Measurements from ENCODE around the gene OGFOD1.

DNA sequence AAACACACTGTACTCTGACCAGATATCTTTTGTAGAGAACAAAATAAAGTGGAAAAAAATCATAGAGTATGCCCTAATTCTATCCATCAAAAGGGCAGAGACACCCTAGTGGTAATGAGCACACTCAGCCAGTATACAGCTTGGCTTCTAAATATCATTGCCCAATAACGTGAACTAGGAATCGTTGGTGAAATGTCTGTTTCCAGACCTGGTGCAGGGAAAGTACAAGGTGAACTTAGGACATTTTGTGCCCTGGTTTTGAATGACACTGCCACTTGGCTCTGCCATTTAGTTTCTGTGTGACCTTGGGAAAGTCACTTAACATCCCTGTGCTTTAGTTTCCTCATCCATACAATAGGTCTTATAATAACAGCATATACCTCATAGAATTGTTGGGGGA lies 39.7 kb upstream of the OGFOD1 start:
- TF ChIP-seq, protein P1, sequence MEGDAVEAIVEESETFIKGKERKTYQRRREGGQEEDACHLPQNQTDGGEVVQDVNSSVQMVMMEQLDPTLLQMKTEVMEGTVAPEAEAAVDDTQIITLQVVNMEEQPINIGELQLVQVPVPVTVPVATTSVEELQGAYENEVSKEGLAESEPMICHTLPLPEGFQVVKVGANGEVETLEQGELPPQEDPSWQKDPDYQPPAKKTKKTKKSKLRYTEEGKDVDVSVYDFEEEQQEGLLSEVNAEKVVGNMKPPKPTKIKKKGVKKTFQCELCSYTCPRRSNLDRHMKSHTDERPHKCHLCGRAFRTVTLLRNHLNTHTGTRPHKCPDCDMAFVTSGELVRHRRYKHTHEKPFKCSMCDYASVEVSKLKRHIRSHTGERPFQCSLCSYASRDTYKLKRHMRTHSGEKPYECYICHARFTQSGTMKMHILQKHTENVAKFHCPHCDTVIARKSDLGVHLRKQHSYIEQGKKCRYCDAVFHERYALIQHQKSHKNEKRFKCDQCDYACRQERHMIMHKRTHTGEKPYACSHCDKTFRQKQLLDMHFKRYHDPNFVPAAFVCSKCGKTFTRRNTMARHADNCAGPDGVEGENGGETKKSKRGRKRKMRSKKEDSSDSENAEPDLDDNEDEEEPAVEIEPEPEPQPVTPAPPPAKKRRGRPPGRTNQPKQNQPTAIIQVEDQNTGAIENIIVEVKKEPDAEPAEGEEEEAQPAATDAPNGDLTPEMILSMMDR (IDR thresholded peaks at IDR 0.05 in 8 of 11, conservative IDR thresholded peaks at IDR 0.05 in 3 of 11): no peak
- no peak for TF ChIP-seq POLR2AphosphoS5 (IDR thresholded peaks at IDR 0.05)

All from spleen (tissue), 7 donors.